ENCODE measurements around the gene DDA1.

GRCh38 chr19:17330262-17331044, 21.1 kb downstream of the DDA1 start:
- no peak for TF ChIP-seq EZH2 (IDR thresholded peaks at IDR 0.05; ENCODE audit: insufficient read depth, low read length)
- no peak for TF ChIP-seq CTCF (IDR thresholded peaks at IDR 0.05; ENCODE audit: insufficient read depth, low read depth, low read length)
